ENCODE results near the gene DENND4A. TPM values are rescaled to one million over a fixed set of nuclear protein-coding genes. Genes with fewer than 3 reads are reported as not detected.

Gene DENND4A
- total RNA-seq, 4 donors from 2014 or later: 7.4 to 16.4 (median 13.3) TPM

DNA sequence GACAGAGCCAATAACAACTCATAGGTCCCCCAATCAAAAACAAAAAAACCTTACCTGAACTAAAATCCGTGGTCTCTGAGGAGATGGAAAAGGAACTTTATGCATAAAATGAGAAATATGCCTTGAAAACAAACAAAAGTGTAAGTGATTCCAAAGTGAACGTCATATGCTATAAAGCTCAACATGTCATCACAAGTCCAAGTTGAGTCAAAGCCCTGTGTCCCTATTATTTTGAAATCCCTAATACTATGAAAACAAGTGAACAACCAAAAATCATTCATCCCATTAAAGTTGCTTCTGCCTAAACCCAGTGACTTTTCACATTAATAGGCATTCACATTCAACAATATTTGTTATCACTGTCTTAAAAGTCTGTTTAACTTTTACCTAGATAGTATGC is 59.4 kb downstream of the DENND4A start:
- TF ChIP-seq, protein P1, sequence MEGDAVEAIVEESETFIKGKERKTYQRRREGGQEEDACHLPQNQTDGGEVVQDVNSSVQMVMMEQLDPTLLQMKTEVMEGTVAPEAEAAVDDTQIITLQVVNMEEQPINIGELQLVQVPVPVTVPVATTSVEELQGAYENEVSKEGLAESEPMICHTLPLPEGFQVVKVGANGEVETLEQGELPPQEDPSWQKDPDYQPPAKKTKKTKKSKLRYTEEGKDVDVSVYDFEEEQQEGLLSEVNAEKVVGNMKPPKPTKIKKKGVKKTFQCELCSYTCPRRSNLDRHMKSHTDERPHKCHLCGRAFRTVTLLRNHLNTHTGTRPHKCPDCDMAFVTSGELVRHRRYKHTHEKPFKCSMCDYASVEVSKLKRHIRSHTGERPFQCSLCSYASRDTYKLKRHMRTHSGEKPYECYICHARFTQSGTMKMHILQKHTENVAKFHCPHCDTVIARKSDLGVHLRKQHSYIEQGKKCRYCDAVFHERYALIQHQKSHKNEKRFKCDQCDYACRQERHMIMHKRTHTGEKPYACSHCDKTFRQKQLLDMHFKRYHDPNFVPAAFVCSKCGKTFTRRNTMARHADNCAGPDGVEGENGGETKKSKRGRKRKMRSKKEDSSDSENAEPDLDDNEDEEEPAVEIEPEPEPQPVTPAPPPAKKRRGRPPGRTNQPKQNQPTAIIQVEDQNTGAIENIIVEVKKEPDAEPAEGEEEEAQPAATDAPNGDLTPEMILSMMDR (IDR thresholded peaks at IDR 0.05): no peak
- no peak for TF ChIP-seq POLR2A (IDR thresholded peaks at IDR 0.05)
- intact Hi-C loops (cut with DNase I; ENCODE audit: low total_unique reads): no loop called here
- 55 to 57% methylated on average over 2 of the region's 2 CpGs for WGBS, 2 donors
- H3K4me3 ChIP-seq (ENCODE audit: low read depth, poor library complexity, severe bottlenecking): no peak overlapping the region
- DNase-seq (ENCODE audit: low spot score in 2 of 2): no peak

DNA sequence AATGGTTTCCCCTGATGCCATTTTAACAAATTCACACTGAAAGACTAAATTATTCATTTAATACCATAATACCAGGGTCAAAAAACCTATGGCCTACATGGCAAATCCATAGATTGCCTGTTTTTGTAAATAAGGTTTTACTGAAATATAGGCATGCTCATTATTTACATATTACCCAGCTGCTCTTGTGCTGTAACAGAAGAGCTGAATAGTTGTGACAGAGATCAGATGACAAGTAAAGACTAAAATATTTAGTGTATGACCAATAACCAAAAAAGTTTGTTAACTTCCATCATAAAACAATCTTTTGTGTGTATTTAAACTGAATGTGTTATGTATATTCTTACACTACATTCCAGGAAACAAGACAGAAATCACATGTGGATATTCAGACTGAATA is 60.2 kb downstream of the DENND4A start:
- TF ChIP-seq POLR2A (IDR thresholded peaks at IDR 0.05): no peak
- TF ChIP-seq, protein P1 (IDR thresholded peaks at IDR 0.05): no peak
- no peak for DNase-seq (ENCODE audit: low spot score in 2 of 2)
- intact Hi-C loops (cut with DNase I; ENCODE audit: low total_unique reads): no loop called here
- no peak overlapping the region for H3K4me3 ChIP-seq (ENCODE audit: low read depth, poor library complexity, severe bottlenecking)

DNA sequence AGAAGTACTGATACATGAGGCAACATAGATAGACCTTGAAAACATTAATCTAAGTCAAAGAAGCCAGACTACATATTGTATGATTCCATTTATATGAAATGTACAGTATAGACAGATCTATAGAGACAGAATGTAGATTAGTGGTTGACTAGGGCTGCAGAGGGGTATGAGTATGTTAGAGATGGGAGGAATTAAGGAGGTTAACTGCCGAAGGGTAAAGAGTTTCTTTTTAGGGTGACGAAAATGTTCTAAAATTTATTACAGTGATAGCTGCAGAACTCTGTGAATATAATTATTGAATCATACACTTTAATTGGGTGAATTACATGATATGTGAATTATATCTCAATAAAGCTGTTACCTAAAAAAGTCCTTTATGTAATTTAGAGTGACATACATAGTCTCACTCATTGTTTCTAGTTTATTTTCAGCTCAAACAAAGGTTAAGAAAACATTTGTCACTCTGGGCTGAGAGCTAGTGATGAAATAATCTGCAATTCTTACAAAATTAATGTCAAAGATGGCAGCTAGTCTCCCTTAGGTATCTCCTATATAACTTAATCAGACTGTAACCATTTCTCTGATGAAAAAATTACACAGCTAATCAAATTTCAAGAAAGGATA is 61.4 kb downstream of the DENND4A start:
- DNase-seq (ENCODE audit: low spot score in 2 of 2): no peak
- intact Hi-C loops (cut with DNase I; ENCODE audit: low total_unique reads): no loop called here
- H3K4me3 ChIP-seq (ENCODE audit: low read depth, poor library complexity, severe bottlenecking): no peak overlapping the region
- 92 to 94% methylated on average over 2 of the region's 2 CpGs for WGBS, 2 donors
- TF ChIP-seq, protein P1 (IDR thresholded peaks at IDR 0.05): no peak
- TF ChIP-seq POLR2A (IDR thresholded peaks at IDR 0.05): no peak

DNA sequence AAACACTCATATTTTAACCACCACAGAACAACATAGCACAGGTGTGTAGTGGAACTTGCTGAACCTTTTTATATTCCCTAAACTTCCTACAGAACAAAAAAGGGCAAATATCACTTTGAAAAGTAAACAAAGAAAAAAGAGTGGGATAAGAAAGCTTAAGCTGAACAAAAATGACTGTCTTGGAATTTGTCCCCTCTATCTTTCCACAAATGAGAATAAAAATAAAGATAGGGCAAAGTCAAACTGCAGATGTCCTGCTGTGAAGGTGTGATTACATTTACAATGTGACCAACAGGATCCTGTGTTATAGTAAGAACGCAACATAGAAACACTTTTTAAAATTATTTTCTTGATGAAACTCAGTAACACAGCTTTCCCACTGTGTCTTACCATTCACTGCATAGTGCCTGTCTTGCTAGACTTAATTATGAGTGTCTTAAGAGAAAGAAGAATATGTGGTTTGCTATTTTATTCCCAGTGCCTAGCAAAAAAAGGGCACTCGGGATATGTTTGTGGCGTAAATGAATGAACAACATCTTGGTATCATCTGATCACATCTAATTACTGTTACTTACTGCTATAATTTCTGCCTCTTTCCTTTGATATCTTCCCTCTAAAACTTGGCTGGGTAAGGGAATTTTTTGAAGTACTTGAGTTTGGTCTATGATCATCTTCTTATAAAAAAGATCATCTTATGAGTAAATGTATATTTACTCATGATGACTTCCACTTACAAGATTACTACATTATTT is 67.5 kb downstream of the DENND4A start:
- H3K4me3 ChIP-seq (ENCODE audit: low read depth, poor library complexity, severe bottlenecking): no peak overlapping the region
- WGBS, 2 donors: 92 to 98% methylated on average over 3 of the region's 3 CpGs
- intact Hi-C loops (cut with DNase I; ENCODE audit: low total_unique reads): no loop called here
- no peak for TF ChIP-seq POLR2A (IDR thresholded peaks at IDR 0.05)
- TF ChIP-seq, protein P1 (IDR thresholded peaks at IDR 0.05): no peak
- no peak for DNase-seq (ENCODE audit: low spot score in 2 of 2)

DNA sequence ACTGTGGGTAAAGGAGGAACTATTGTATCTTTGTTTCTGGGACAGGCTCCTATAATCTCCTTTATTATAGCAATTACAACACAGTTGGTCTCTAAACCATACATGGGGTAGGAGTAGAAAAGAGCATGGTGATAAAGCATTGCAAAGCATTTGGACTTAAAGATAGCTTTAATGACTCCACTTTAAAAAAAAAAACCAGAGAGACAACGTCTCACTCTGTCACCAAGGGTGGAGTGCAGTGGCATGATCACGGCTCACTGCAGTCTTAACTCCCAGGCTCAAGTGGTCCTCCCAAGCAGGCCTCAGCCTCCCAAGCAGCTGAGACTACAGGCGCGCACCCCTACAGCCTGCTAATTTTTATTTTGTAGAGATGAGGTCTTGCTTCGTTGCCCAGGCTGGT is 68.2 kb downstream of the DENND4A start:
- H3K4me3 ChIP-seq (ENCODE audit: low read depth, poor library complexity, severe bottlenecking): no peak overlapping the region
- intact Hi-C loops (cut with DNase I; ENCODE audit: low total_unique reads): no loop called here
- DNase-seq (ENCODE audit: low spot score in 2 of 2): no peak
- no peak for TF ChIP-seq POLR2A (IDR thresholded peaks at IDR 0.05)
- TF ChIP-seq, protein P1 (IDR thresholded peaks at IDR 0.05): no peak
- WGBS, 2 donors: 85 to 86% methylated on average over 5 of the region's 5 CpGs

Data from lower leg skin (tissue), 4 donors.